HG03196 (cell line): ENCODE results near the gene AKAP13.

Source experiments
- ATAC-seq: cut with Tn5 transposase; IDR thresholded peaks from one replicate; pipeline ENCODE4 v1.9.1; 2021; ENCODE audit not compliant: unreplicated experiment

The AKAP13 gene

GRCh38 chr15:85690561-85691231 lies 310.3 kb downstream of the AKAP13 start:
- ATAC-seq, result peak; percentile 32

- peak; percentile 48 for ATAC-seq
Observed at GRCh38 chr15:85691350-85692240, 311.2 kb downstream of the AKAP13 start.

- ATAC-seq, result no peak
Observed at GRCh38 chr15:85692321-85692720, 311.9 kb downstream of the AKAP13 start.

- peak; percentile 65 for ATAC-seq
Observed at GRCh38 chr15:85692873-85693272, 312.5 kb downstream of the AKAP13 start.

GRCh38 chr15:85693277-85693676 lies 312.9 kb downstream of the AKAP13 start:
- no peak for ATAC-seq

- ATAC-seq, result no peak
Observed at GRCh38 chr15:85694091-85694490, 313.7 kb downstream of the AKAP13 start.

GRCh38 chr15:85700767-85701166 lies 320.4 kb downstream of the AKAP13 start:
- ATAC-seq, result no peak

- no peak for ATAC-seq
Observed at GRCh38 chr15:85702321-85703101, 322.1 kb downstream of the AKAP13 start.

- no peak for ATAC-seq
Observed at GRCh38 chr15:85704066-85704465, 323.7 kb downstream of the AKAP13 start.

- no peak for ATAC-seq
Observed at GRCh38 chr15:85704720-85705429, 324.5 kb downstream of the AKAP13 start.

GRCh38 chr15:85706779-85707518 lies 326.5 kb downstream of the AKAP13 start:
- no peak for ATAC-seq

- no peak for ATAC-seq
Observed at GRCh38 chr15:85707519-85708338, 327.3 kb downstream of the AKAP13 start.

- no peak for ATAC-seq
Observed at GRCh38 chr15:85708402-85708941, 328.1 kb downstream of the AKAP13 start.

GRCh38 chr15:85709250-85709649 lies 328.8 kb downstream of the AKAP13 start:
- no peak for ATAC-seq

GRCh38 chr15:85710340-85710842 lies 330.0 kb downstream of the AKAP13 start:
- peak; percentile 38 for ATAC-seq

GRCh38 chr15:85711580-85712192 lies 331.3 kb downstream of the AKAP13 start:
- no peak for ATAC-seq

GRCh38 chr15:85716261-85716660 lies 335.9 kb downstream of the AKAP13 start:
- no peak for ATAC-seq

- no peak for ATAC-seq
Observed at GRCh38 chr15:85717212-85717611, 336.8 kb downstream of the AKAP13 start.
